ENCODE results near the gene F2RL3. TPM values are rescaled to one million over a fixed set of nuclear protein-coding genes. Genes with fewer than 3 reads are reported as not detected.
"Not testable (repeated sequence)": the region's sequence is repeated elsewhere in the genome, so short reads cannot be mapped to it uniquely, and the experiment has no call there.

F2RL3 gene
- total and polyA plus RNA-seq, 2 of the 8 experiments (the other 6 are each of a cell fraction or from before 2014, with no cell fraction given) = not detected

DNA sequence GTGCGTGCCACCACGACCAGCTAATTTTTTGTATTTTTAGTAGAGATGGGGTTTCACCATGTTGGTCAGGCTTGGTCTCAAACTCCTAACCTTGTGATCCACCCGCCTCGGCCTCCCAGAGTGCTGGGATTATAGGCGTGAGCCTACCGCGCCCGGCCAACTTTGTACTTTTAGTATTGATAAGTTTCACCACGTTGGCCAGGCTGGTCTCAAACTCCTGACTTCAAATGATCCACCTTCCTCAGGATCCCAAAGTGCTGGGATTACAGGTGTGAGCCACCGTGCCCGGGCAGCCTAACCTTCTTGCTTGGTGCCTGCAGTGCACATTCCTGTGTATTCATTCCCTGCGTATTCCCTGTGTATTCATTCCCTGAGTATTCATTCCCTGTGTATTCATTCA is 49.0 kb downstream of the F2RL3 start:
- H3K9ac ChIP-seq (replicated peaks in 1 of 4; ENCODE audit: extremely low read depth in 1 of 4, low read depth in 3 of 4, low read length in 3 of 4); H3K4me3 ChIP-seq (ENCODE audit: extremely low read depth in 1 of 4, insufficient read depth in 2 of 4, low read depth in 3 of 4, low read length in 4 of 4); H2BK5ac ChIP-seq (ENCODE audit: low read depth, low read length); H4K91ac ChIP-seq (replicated peaks; ENCODE audit: insufficient read length, low read length); H3K4ac ChIP-seq (replicated peaks; ENCODE audit: insufficient read length, low read depth, low read length); H3K4me2 ChIP-seq (ENCODE audit: insufficient read depth in 1 of 2, low read depth in 2 of 2, low read length in 2 of 2); H3K79me1 ChIP-seq (ENCODE audit: low read depth, low read length); H2BK20ac ChIP-seq (ENCODE audit: low read length); H3K56ac ChIP-seq (replicated peaks; ENCODE audit: insufficient read length, low read depth, low read length); H2AK5ac ChIP-seq (ENCODE audit: low read depth, low read length); H3K27me3 ChIP-seq (replicated peaks in 1 of 4; ENCODE audit: control insufficient read depth in 3 of 4, extremely low read depth in 1 of 4, insufficient read depth in 3 of 4, low read length in 3 of 4); H2BK120ac ChIP-seq (replicated peaks; ENCODE audit: low read depth, low read length); H2AFZ ChIP-seq (ENCODE audit: low read length); H3K79me2 ChIP-seq (ENCODE audit: control insufficient read depth in 1 of 2, insufficient read depth in 2 of 2, low read length in 2 of 2); FAIRE-seq; H2BK15ac ChIP-seq (ENCODE audit: low read length); DNase-seq (ENCODE audit: low read depth in 1 of 2, low spot score in 2 of 2); H3K9me3 ChIP-seq (ENCODE audit: insufficient read depth in 2 of 2, low read depth in 1 of 2, low read length in 1 of 2); CTCF ChIA-PET (ENCODE audit: partially characterized antibody); H3K23ac ChIP-seq (ENCODE audit: insufficient read length); POLR2A ChIA-PET (ENCODE audit: partially characterized antibody); H4K5ac ChIP-seq (ENCODE audit: insufficient read length, low read depth, low read length); H3K27ac ChIP-seq (ENCODE audit: low read depth, low read length); H3K14ac ChIP-seq (ENCODE audit: insufficient read length); H3K18ac ChIP-seq (ENCODE audit: extremely low read depth, low read length); H3K4me1 ChIP-seq (replicated peaks in 1 of 4; ENCODE audit: control insufficient read depth in 3 of 4, insufficient read depth in 4 of 4, low read length in 3 of 4); H4K20me1 ChIP-seq (replicated peaks in 1 of 2; ENCODE audit: control insufficient read depth in 1 of 2, insufficient read depth in 2 of 2, low read length in 2 of 2); H3K36me3 ChIP-seq (ENCODE audit: control insufficient read depth in 2 of 4, insufficient read depth in 4 of 4, low read length in 3 of 4); H3K23me2 ChIP-seq (ENCODE audit: low read depth, low read length): not testable (repeated sequence)
- 94% methylated on average over 12 of the region's 12 CpGs; no CpG with 5 or more reads in 1 of the 2 experiments for WGBS, 2 experiments (ENCODE audit: extremely low coverage in 1 of 2, insufficient coverage in 1 of 2, insufficient read length in 1 of 2, insufficient replicate concordance in 2 of 2, low coverage in 1 of 2, low lambda C conversion rate in 2 of 2, missing lambda C conversion rate in 1 of 2)
- Histone ChIP-seq H4K8ac (ENCODE audit: extremely low read depth, insufficient read depth, low read length) (peak overlapping the region; percentile 45; the same call in 1 of the 2 replicates), H2BK12ac (ENCODE audit: low read depth, low read length) (0 out of 2 replicates have a peak overlapping the region, but pooled peaks have one; percentile 17)

Measured in H1 (cell line).